Fibroblast of pulmonary artery (primary cell): ENCODE measurements around the gene NOL4L.

ENCODE experiments used
- DNase-seq: peaks from one replicate; pipeline ENCODE4 v3.0.0-alpha.2; 2010; ENCODE audit warnings: low read depth
- H3K4me3 ChIP-seq: replicated peaks from 2 replicates; pipeline ENCODE4 v1.5.1; 2011; ENCODE audit warnings: low read depth, mild to moderate bottlenecking, control low read depth, low read length, moderate library complexity
- CTCF ChIP-seq: IDR thresholded peaks from 2 replicates; pipeline ENCODE4 v1.5.1; 2011; ENCODE audit warnings: mild to moderate bottlenecking, control low read depth, low read length, inconsistent platforms; ENCODE audit errors: missing control alignments

NOL4L gene

DNA sequence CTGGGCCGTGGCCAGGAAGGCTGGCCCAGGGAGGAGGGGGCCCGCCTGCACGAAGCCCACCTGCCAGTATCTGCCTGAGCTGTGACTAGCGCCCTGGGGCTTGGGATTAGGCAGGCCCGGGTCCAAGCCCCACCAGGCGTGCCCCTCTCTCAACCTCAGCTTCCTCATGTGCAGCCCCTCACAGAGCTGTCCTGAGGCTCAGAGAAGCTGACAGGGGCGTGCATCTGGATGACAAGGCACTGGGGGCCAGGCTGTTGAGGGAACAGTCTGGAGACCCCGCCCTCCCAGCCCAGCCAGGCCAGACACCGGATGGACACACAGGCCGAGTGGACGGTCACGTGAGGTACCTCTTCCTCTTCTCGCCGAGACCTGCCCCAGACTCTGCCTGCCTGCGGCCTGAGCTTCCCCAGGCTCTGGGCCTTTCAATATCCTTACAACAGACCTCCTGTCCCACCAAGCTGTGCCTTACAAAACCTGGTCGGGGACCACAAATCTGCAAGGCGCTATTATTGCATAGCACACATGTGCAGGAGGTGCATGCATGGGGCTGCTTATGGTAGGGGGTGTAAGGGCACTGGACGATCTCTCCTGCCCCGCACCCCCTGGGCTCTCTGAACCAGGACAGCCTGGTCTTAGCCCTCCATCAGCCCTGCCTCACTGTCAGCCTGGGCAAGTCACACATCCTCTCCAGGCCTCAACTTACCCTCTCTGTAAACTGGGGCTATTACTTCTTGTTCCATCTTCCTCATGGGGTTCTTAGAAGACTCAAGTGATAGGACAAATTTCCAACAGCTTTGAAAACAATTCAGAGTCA lies 20.0 kb downstream of the NOL4L start:
- no peak for DNase-seq
- TF ChIP-seq CTCF, result no peak
- no peak overlapping the region for H3K4me3 ChIP-seq

GRCh38 chr20:32564440-32564839 lies 20.7 kb downstream of the NOL4L start:
- no peak overlapping the region for H3K4me3 ChIP-seq
- no peak for TF ChIP-seq CTCF
- no peak for DNase-seq

DNA sequence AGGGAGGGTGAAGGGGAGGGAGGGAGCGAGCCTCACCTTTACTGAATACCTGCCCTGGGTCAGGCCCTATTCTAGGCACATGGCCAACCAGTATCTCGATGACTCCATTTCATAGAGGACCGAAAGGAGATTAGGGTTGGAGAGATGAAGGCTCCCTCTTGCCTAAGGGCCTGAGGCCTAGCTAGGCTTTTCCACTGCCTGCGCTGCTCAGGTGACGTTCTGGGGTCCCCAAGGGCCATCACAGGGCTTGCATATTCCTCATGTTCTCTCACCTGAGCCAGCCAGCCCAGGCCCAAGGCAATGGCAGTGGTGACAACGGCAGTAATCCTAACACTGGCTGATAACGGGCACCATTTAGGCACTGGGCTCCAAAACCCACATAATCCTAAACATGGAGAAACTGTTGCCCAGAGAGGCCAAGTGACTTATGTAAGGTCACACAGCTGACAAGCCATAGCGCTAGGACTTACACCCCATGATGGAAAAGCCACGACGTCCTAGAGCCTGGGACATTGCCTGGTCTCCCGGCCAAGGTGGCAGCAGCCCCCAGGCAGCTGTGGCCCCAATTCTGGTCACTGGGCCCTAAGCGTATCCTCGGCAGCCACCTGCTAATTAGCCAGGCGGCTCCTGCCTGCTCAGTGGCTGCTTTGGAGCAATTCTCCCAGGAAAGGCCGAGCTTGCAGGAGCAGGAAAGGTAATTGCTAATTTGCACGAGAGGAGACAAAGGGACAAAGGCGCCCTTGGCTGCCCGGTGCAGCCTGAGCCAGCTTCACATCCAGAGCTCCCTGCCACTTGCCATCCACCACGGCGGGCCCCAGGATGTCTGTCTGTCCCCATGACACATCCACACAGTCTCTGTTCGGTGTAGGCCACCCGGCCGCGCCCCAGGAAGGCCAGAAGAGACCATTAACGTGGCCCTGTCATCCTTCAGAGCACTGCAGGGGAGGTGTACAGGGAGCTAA lies 21.5 kb downstream of the NOL4L start:
- DNase-seq, result no peak
- TF ChIP-seq CTCF, result no peak
- no peak overlapping the region for H3K4me3 ChIP-seq

DNA sequence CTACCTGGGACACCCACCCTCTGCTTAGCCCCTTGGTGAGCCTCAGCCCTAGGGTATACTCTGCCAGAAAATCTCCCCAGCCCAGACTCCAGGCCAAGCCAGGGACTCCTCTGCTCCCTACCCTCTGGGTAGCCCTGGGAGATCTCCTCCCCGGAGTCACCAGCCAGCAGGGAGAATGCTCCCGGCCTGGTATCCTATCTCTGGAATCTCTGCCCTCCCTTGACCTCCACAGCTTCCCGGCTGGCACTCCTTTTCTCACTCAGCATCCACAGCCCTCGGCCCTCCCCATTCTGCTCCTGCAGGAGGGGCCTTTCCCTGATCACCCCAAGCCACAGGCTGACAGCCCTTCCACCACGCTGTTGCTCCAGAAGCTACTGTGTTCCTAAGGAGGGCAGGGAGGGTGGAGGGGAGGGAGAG lies 22.6 kb downstream of the NOL4L start:
- H3K4me3 ChIP-seq, result no peak overlapping the region
- TF ChIP-seq CTCF, result no peak
- DNase-seq, result no peak

DNA sequence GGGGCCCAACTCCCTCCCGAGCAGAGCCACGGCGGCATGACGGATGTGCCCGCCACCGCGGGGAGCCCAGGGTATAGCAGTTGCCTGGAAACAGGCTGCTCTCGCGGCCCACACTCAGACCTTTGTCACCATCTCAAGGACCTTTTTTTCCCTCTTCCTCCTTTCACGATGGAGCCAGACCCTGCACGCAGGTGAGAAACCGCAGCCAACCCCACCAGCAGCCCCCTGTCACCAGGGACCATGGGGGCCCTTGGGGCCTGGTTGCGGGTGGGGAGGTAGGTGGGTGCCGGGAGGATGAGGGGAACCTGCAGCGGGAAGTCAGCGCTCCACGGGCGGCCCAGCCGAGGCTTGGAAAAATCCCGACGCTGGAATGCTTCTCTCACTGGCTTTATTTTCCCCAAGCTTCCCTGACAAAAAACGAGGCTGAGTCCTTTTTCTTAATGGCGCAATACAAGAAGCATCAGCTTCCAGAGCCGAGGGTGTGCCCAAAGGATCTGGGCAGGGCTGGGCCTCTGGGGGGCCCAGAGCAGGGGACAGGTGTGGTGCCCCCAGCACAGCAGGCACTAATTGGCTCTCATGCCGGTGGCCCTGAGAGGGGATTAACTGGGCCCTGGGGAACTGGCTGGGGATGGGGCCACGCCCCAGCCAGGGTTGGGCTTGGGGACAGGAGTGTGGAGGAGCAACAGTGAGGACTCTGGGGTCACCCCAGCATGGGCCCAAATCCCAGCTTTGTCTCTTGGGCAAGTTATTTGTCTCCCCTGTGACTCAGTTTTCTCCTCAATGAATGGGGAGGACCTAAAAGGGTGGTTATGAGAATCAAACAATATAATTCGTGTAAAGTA lies 23.9 kb downstream of the NOL4L start:
- H3K4me3 ChIP-seq, result no peak overlapping the region
- no peak for DNase-seq
- no peak for TF ChIP-seq CTCF

- H3K4me3 ChIP-seq, result no peak overlapping the region
- DNase-seq, result no peak
- TF ChIP-seq CTCF, result no peak
These were observed 24.6 kb downstream of the NOL4L start for GRCh38 chr20:32560482-32560988.
